ENCODE measurements around the gene SETD2.
"Not testable (repeated sequence)": the region's sequence is repeated elsewhere in the genome, so short reads cannot be mapped to it uniquely, and the experiment has no call there.

GRCh38 chr3:47115524-47115923, 48.4 kb downstream of the SETD2 start:
- not testable (repeated sequence) for TF ChIP-seq CTCF (conservative IDR thresholded peaks at IDR 0.05; ENCODE audit: low read depth in 2 of 2); POLR2AphosphoS5 (IDR thresholded peaks at IDR 0.05; ENCODE audit: low read depth); EZH2phosphoT487 (IDR thresholded peaks at IDR 0.05; ENCODE audit: unreplicated experiment); EZH2 (IDR thresholded peaks at IDR 0.05; ENCODE audit: low read depth, unreplicated experiment); REST (IDR thresholded peaks at IDR 0.05; ENCODE audit: unreplicated experiment); CREB1 (CRISPR knock-in tag; IDR thresholded peaks at IDR 0.05; ENCODE audit: low read depth); NANOG (IDR thresholded peaks at IDR 0.05; ENCODE audit: borderline replicate concordance); ZNF114 (CRISPR knock-in tag; IDR thresholded peaks at IDR 0.05); ETS1 (IDR thresholded peaks at IDR 0.05); JUNB (IDR thresholded peaks at IDR 0.05; ENCODE audit: unreplicated experiment); ZNF331 (CRISPR knock-in tag; IDR thresholded peaks at IDR 0.05; ENCODE audit: low read depth)

Data from GM23338 (cell line).